Measurements from ENCODE around the gene AGAP3. TPM values are rescaled to one million over a fixed set of nuclear protein-coding genes. Genes with fewer than 3 reads are reported as not detected.

Gene AGAP3
- total RNA-seq, 1 experiment from 2014 or later: 115 TPM

GRCh38 chr7:151081170-151082101 lies 4.8 kb upstream of the AGAP3 start:
- ChIA-PET POLR2A (ENCODE audit: low non-redundant PET) (no interaction called here), CTCF (no interaction called here)
- Histone ChIP-seq H3K4me3 (ENCODE audit: low read depth, low read length, poor library complexity, severe bottlenecking) (peak overlapping the region; percentile 99), H3K9me3 (ENCODE audit: low read depth, low read length, poor library complexity, severe bottlenecking) (no peaks in the 10 kb centered on the region), H3K27ac (ENCODE audit: low read depth, low read length, poor library complexity, severe bottlenecking) (peak overlapping the region; percentile 95), H3K36me3 (ENCODE audit: insufficient read depth, low read length, poor library complexity, severe bottlenecking) (peaks cover 10% of the 10 kb centered on the region), H3K27me3 (replicated peaks; ENCODE audit: insufficient read depth, low read depth, low read length, poor library complexity) (no peaks in the 10 kb centered on the region), H3K4me1 (ENCODE audit: insufficient read depth, low read length, poor library complexity, severe bottlenecking) (peaks cover 45% of the 10 kb centered on the region)
- BruUV-seq (replicated peaks): no TSS peak
- TF ChIP-seq CTCF (conservative IDR thresholded peaks at IDR 0.05; ENCODE audit: low read depth, low read length) (no peak), EZH2 (IDR thresholded peaks at IDR 0.05; ENCODE audit: borderline replicate concordance, low read depth, low read length, poor library complexity, severe bottlenecking) (no peak)
- intact Hi-C loops (cut with micrococcal nuclease; ENCODE audit: unreplicated experiment): no loop called here
- DNase-seq (ENCODE audit: low spot score): no peak

- peak overlapping the region; percentile 95 for H3K27ac ChIP-seq (ENCODE audit: low read depth, low read length, poor library complexity, severe bottlenecking)
- H3K27me3 ChIP-seq (replicated peaks; ENCODE audit: insufficient read depth, low read depth, low read length, poor library complexity): no peaks in the 10 kb centered on the region
- intact Hi-C loops (cut with micrococcal nuclease; ENCODE audit: unreplicated experiment): no loop called here
- no TSS peak for BruUV-seq (replicated peaks)
- H3K9me3 ChIP-seq (ENCODE audit: low read depth, low read length, poor library complexity, severe bottlenecking): no peaks in the 10 kb centered on the region
- DNase-seq (ENCODE audit: low spot score): no peak
- ChIA-PET POLR2A (ENCODE audit: low non-redundant PET) (no interaction called here), CTCF (no interaction called here)
- no peak for TF ChIP-seq CTCF (conservative IDR thresholded peaks at IDR 0.05; ENCODE audit: low read depth, low read length)
- no peak for TF ChIP-seq EZH2 (IDR thresholded peaks at IDR 0.05; ENCODE audit: borderline replicate concordance, low read depth, low read length, poor library complexity, severe bottlenecking)
- peaks cover under 1% of the 10 kb centered on the region for H3K36me3 ChIP-seq (ENCODE audit: insufficient read depth, low read length, poor library complexity, severe bottlenecking)
- peaks cover 45% of the 10 kb centered on the region for H3K4me1 ChIP-seq (ENCODE audit: insufficient read depth, low read length, poor library complexity, severe bottlenecking)
- H3K4me3 ChIP-seq (ENCODE audit: low read depth, low read length, poor library complexity, severe bottlenecking): peak overlapping the region; percentile 99
Measured at GRCh38 chr7:151082141-151083070, 3.9 kb upstream of the AGAP3 start.

- ChIA-PET POLR2A (ENCODE audit: low non-redundant PET) (no interaction called here), CTCF (no interaction called here)
- Histone ChIP-seq H3K36me3 (ENCODE audit: insufficient read depth, low read length, poor library complexity, severe bottlenecking) (no peaks in the 10 kb centered on the region), H3K27ac (ENCODE audit: low read depth, low read length, poor library complexity, severe bottlenecking) (peak within 1 kb of the TSS; percentile 95), H3K4me1 (ENCODE audit: insufficient read depth, low read length, poor library complexity, severe bottlenecking) (peaks cover 48% of the 10 kb centered on the region), H3K9me3 (ENCODE audit: low read depth, low read length, poor library complexity, severe bottlenecking) (no peaks in the 10 kb centered on the region), H3K27me3 (replicated peaks; ENCODE audit: insufficient read depth, low read depth, low read length, poor library complexity) (no peaks in the 10 kb centered on the region), H3K4me3 (ENCODE audit: low read depth, low read length, poor library complexity, severe bottlenecking) (peak within 1 kb of the TSS; percentile 99)
- intact Hi-C loops (cut with micrococcal nuclease; ENCODE audit: unreplicated experiment): no loop called here
- TF ChIP-seq EZH2 (IDR thresholded peaks at IDR 0.05; ENCODE audit: borderline replicate concordance, low read depth, low read length, poor library complexity, severe bottlenecking) (no peak), CTCF (conservative IDR thresholded peaks at IDR 0.05; ENCODE audit: low read depth, low read length) (no peak)
- no TSS peak for BruUV-seq (replicated peaks)
- DNase-seq (ENCODE audit: low spot score): peak; percentile 83
Measured at GRCh38 chr7:151083071-151083823, 3.0 kb upstream of the AGAP3 start, which contains the start of gene TMUB1. TMUB1 (minus strand) TSS chr7:151083493; CDS start chr7:151082563, 930 bp downstream.
